DMS 273 (cell line): Measurements from ENCODE around the gene WASF2.

Experiments
- DNase-seq: peaks from one replicate; lab custom pipeline; 2025; ENCODE audit not compliant: unreplicated experiment; lab: John Stamatoyannopoulos, UW

Gene WASF2

GRCh38 chr1:27381969-27382762 lies 107.8 kb downstream of the WASF2 start:
- no peak for DNase-seq

GRCh38 chr1:27380766-27381733 lies 108.9 kb downstream of the WASF2 start:
- no peak for DNase-seq

GRCh38 chr1:27380224-27380623 lies 109.7 kb downstream of the WASF2 start:
- DNase-seq, result no peak

GRCh38 chr1:27379564-27380122 lies 110.3 kb downstream of the WASF2 start:
- DNase-seq, result no peak

- DNase-seq, result no peak
Measured at GRCh38 chr1:27377760-27378495, 112.0 kb downstream of the WASF2 start.

- no peak for DNase-seq
Measured at GRCh38 chr1:27374362-27375086, 115.4 kb downstream of the WASF2 start, which contains the start of gene FCN3. Gene FCN3, minus strand, starts transcription at chr1:27374824. Its CDS starts 6 bp downstream, at chr1:27374818.

- DNase-seq, result peak; percentile 42
Measured at GRCh38 chr1:27372808-27373690, 116.9 kb downstream of the WASF2 start.

- no peak for DNase-seq
Measured at GRCh38 chr1:27372022-27372807, 117.8 kb downstream of the WASF2 start.

GRCh38 chr1:27368869-27369582 lies 120.9 kb downstream of the WASF2 start:
- DNase-seq, result peak; percentile 54

GRCh38 chr1:27367160-27367650 lies 122.8 kb downstream of the WASF2 start:
- no peak for DNase-seq

- peak; percentile 94 for DNase-seq
Measured at GRCh38 chr1:27366411-27367159, 123.4 kb downstream of the WASF2 start, which contains the start of gene MAP3K6. Gene MAP3K6, minus strand, starts transcription at chr1:27366961. Its CDS starts 364 bp downstream, at chr1:27366597.

GRCh38 chr1:27366113-27366410 lies 123.9 kb downstream of the WASF2 start:
- peak; percentile 91 for DNase-seq

GRCh38 chr1:27365372-27366112 lies 124.4 kb downstream of the WASF2 start:
- DNase-seq, result peak; percentile 94

- no peak for DNase-seq
Measured at GRCh38 chr1:27364696-27365371, 125.1 kb downstream of the WASF2 start.
